GM18498 (cell line): ENCODE results near the gene ENO4.

Source experiments
- ATAC-seq: cut with Tn5 transposase; IDR thresholded peaks from one replicate; pipeline ENCODE4 v1.9.1; 2021; ENCODE audit warnings: mild to moderate bottlenecking, moderate library complexity; ENCODE audit not compliant: unreplicated experiment

The ENO4 gene, protein sequence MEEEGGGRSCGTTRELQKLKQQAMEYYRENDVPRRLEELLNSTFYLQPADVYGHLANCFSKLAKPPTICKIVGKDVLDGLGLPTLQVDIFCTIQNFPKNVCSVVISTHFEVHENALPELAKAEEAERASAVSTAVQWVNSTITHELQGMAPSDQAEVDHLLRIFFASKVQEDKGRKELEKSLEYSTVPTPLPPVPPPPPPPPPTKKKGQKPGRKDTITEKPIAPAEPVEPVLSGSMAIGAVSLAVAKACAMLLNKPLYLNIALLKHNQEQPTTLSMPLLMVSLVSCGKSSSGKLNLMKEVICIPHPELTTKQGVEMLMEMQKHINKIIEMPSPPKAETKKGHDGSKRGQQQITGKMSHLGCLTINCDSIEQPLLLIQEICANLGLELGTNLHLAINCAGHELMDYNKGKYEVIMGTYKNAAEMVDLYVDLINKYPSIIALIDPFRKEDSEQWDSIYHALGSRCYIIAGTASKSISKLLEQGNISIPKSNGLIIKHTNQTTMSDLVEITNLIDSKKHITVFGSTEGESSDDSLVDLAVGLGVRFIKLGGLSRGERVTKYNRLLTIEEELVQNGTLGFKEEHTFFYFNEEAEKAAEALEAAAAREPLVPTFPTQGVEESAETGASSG

DNA sequence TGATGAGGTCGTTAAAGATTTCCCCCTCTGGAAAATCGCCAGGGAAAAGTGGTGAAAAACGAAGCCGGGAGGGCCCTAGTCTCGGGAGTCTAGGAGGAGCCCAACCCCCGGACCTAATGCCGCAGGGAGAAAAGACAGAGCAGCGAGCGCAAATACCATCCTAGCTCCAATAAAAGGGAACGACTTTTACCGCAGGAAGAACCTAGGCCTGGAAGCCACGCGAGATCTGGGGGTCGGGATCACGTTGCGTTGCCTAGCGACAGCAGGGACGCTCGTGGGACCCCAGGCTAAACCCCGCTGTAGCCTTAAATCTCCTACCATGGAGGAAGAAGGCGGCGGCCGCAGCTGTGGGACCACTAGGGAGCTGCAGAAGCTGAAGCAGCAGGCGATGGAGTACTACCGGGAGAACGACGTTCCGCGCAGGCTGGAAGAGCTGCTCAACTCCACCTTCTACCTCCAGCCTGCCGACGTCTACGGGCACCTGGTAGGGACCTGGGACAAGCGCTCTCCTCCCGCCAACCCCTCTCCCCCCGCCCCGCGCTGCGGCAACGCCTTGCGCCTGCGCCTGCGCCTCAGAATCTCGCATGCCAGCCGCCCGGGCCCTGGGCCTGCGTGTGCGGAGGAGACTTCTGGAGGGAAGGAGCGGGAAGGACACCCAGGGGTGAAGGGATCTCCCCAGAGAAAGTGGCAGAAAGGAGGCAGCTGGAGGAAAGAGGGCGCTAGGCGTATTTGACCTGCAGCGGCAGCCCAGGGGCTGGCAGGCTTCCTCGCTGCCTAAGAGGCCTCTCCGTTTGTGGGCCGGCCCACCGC, at the start of gene ENO4:
Gene ENO4, plus strand, starts transcription at position 252 of the 810 bp plus-strand sequence. Its CDS starts 68 bp downstream, at position 320.
- peak; percentile 55 for ATAC-seq

- no peak for ATAC-seq
These were observed 48.9 kb upstream of the ENO4 start for GRCh38 chr10:116800286-116800929.

DNA sequence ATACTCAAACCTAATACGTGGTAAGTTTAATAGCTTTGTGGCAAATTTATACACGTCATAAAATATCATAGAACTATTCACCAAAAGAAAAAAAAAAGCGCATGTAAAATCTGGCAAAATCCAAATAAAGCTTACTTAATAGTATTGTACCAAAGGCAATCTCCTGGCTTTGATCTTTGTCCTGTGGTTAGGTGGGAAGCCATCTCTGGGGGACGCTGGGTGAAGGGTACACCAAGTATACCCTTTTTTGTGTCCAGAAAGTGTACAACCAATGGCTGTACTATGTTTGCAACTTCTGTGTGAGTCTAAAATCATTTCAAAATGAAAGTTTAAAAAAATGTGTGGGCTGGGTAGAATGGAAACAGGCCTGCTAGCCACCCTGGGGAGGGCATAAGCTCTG, 47.6 kb upstream of the ENO4 start:
- ATAC-seq, result no peak

- ATAC-seq, result no peak
These were observed 46.8 kb upstream of the ENO4 start for GRCh38 chr10:116802474-116802873.

GRCh38 chr10:116802876-116803275, 46.4 kb upstream of the ENO4 start:
- ATAC-seq, result no peak

DNA sequence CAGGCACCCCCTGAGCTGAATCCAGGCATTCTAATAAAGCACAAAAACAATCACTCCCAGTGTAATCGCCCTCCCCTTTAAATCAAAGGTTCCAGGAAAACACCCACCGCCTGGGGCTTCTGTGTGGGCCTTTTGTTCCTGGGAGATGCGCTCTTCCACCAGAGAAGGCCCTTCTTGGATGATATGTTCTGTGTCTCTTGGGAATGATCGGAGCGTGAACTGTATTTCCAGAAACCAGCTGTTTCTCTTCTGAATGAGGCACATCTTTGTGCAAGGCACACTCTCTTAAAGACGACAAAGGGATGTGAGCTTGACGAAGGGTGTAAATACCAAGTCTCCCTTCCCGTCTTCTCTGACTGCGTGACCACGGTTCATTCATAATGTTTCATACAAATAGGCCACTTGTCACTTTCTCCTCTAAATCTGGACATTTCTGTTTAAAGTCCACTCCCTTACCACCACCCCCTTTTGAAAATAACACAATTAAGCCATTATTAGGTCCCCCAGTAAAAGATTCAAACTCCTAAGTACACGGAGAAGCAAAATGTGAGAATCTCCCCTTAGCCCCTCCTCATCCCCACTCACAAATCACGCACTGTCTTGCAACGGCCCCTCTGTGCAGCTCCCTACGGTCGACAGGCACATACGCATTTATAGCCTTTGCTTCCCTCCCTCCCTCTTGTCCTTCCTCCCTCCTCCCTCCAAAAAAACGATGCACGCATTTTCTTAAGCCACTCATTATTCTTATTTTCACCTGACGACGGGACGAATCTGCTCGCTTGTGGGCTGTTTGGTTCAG, 45.6 kb upstream of the ENO4 start:
- no peak for ATAC-seq

GRCh38 chr10:116808706-116809105, 40.6 kb upstream of the ENO4 start:
- no peak for ATAC-seq

DNA sequence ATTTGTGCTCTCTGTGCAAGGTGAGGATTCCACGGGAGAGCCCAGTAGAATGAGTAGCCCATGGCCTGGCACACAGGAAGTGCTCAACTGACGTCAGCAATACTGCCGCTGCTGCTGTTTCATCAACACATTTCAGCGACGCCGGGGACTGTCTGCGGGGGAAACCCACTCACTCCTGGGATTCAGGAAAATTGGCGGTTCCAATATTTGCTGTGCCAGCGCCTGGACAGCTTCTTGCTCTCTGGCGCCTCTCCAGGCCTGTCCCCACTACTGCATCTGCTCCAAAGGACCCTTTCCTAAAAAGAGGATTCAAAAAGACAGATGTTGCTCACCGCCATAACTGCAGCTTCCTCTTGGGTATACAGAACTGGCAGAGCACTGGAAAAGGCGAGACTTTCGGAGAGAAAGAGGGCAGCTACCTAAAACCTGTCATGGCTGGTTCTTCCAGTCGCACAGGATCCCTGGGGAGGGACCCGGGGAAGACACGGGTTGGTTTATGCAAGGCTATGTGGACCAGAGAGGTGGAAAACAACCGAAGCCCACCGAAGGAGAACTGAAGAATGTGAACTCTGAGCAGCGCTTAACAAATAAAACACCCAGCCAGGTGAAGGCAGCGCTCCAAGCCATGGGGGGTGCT, 39.7 kb upstream of the ENO4 start:
- ATAC-seq, result no peak

GRCh38 chr10:116810120-116810500, 39.2 kb upstream of the ENO4 start:
- ATAC-seq, result no peak

DNA sequence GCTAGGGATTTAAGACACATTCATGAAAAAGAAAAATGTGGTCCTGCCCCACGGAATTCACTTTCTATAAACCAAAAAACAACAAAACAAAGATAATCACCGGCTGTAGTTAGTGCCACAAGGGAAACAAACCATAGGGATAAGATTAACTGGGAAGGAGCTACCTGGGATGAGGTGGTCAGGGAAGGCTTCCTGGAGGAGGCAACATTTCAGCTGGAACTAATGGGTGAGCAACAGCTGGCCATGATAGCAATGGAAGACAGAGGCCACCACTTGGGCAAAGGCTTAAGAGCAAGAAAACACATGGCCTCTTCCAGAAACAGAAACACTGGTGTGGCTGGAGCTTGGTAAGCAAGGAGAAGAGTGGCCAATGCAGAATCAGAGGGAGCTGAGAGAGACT, 38.4 kb upstream of the ENO4 start:
- ATAC-seq, result no peak

- no peak for ATAC-seq
These were observed 37.6 kb upstream of the ENO4 start for GRCh38 chr10:116811691-116812090.

DNA sequence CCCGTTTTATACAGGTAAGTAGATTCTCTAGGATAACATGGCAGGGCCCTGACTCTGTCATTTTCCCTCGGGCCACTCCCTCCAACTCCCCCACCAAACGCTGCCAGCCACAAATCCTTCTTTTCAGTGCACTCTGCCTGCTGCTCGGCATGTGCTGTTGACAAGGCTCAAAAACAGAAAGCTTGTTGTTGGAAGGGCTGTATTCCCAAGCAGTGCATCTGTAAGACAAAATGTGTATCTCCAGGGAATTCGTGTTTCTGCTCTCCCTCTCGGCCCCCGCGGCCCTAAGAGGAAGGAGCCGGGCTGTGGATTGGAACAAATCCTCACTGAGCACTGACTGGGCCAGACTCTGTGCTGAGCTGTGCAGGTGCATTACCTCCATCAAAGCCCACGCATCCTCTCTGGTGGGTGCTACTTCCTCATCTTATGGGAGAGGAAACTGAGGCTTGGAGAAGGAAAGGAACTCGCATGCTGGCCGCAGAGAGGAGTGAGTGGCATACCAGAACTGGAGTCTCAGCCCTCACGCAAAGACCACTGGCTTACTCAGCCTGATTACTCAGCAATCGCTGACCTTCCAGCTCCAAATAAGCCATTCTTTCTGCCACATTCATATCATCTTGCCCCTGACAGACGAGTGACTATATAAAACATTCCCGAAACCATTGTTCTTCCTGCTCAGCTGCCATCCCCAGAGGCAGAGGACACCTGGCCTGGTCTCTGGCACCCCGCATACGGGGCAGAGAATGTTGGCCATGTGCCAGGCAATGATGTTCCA, 33.5 kb upstream of the ENO4 start:
- ATAC-seq, result no peak

DNA sequence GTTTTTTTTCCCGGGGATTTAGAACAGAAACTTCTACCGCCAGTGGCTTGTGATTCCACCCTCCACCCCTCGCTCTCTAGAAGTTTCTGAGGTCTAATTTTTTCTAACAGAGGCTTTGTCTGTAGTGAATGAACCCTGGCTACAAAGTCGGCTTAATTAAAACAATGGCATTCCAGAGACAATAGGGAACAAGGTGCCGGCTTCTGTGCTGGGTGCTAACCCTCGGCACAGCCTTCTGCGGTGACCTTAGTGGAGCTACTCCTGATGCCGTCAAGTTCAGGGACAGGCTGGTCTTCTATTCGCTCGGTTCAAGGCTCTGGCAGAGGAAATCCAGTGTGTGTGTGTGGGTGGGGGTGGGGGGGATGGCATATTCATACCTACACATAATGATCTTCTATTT, 32.1 kb upstream of the ENO4 start:
- ATAC-seq, result no peak

DNA sequence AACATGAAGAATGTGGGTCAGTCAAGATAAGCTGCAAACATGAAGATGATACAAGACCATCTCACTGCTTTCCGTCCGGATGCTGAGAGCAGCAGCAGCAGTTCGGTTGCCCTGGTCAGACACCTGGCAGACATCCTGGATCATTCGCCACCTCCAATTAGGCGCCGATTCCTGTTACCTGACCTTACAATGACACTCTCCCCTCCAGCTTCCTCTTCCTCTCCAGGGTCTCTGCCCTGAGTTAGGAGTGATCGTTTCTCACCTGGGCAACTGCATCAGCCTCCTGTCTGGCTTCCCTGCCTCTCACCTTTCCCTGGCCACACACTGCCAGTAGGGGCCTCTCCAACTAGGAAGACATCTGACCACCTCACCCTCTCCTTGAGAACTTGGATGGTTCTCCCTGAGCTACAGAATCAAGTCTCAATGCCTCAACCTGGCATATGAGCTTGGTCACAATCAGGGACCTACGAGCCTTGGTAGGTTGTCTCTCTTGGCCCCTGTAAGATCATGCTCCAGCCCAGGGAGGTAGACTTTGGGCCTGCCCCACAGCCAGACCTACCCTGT, 31.4 kb upstream of the ENO4 start:
- no peak for ATAC-seq

- ATAC-seq, result no peak
These were observed 29.2 kb upstream of the ENO4 start for GRCh38 chr10:116819999-116820677.

DNA sequence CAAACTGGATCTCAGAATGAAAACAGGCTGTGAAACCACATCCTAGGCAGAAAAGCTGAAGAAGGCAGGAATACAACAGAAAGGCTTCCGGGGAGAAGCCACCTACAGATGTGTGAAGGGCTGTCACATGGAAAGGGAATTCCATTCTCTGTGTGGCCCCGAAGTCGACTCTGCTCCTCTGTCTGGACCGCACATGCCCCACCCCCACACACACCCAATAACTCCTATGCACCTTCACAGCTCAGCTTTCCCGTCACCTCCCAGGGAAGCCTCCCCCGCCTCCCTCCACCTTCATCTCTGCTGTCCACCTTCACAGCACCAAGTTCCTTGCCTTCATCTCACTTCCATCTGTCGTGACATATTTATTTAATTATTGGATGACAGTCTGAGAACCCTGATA, 23.4 kb upstream of the ENO4 start:
- no peak for ATAC-seq

GRCh38 chr10:116826803-116827202, 22.5 kb upstream of the ENO4 start:
- no peak for ATAC-seq

DNA sequence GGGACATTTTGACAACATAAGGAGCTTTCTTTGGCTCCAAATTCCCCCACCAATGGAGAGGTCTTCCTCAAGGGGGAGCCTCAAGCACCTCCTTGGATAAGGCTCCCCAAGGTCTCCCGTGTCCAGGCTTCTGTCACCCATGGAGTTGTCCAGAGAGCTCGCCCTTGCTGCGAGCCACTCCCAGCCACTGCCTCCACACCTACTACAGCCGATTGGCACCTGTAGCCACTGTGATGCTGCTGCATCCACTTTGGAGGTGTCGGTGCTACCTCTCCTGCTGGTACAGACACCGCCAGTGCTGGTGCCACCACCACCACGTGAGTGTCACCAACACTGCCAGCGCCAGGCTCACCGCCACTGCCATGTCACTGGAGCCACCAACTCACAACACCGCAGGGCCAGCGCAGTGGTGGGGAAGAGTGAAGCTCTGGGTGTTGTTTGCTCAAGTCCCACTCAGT, 22.1 kb upstream of the ENO4 start:
- no peak for ATAC-seq
